ENCODE data around the gene BRF1.

The BRF1 gene

GRCh38 chr14:105168496-105168978 is 132.3 kb downstream of the BRF1 start, which contains the start of gene JAG2:
Gene JAG2, minus strand, starts transcription at chr14:105168776. Its CDS starts 356 bp downstream, at chr14:105168420.
- DNase-seq = peak; percentile 77

GRCh38 chr14:105168093-105168420 is 132.7 kb downstream of the BRF1 start:
- no peak for DNase-seq

- no peak for DNase-seq
These were observed 133.3 kb downstream of the BRF1 start for GRCh38 chr14:105167303-105168092.

- no peak for DNase-seq
These were observed 134.1 kb downstream of the BRF1 start for GRCh38 chr14:105166571-105167302.

- no peak for DNase-seq
These were observed 134.9 kb downstream of the BRF1 start for GRCh38 chr14:105165761-105166485.

GRCh38 chr14:105165134-105165704 is 135.6 kb downstream of the BRF1 start:
- DNase-seq = no peak

GRCh38 chr14:105163040-105163742 is 137.6 kb downstream of the BRF1 start:
- no peak for DNase-seq

GRCh38 chr14:105162669-105162979 is 138.2 kb downstream of the BRF1 start:
- no peak for DNase-seq

- no peak for DNase-seq
These were observed 138.7 kb downstream of the BRF1 start for GRCh38 chr14:105161964-105162668.

GRCh38 chr14:105161309-105161708 is 139.5 kb downstream of the BRF1 start:
- DNase-seq = no peak

GRCh38 chr14:105160776-105161175 is 140.0 kb downstream of the BRF1 start:
- no peak for DNase-seq

GRCh38 chr14:105159344-105159743 is 141.5 kb downstream of the BRF1 start:
- DNase-seq = no peak

Data from activated CD8-positive, alpha-beta memory T cell treated with anti-CD3 and anti-CD28 coated beads, Interleukin-2, amount 50 U/mL, for 48 hours (primary cell).